Fibroblast of the aortic adventitia (primary cell): Measurements from ENCODE around the gene ADCY10. TPM values are rescaled to one million over a fixed set of nuclear protein-coding genes. Genes with fewer than 3 reads are reported as not detected.
A peak's percentile ranks its signal among the peaks of the same experiment; 100 is the strongest.

Experiments
- DNase-seq: peaks from one replicate; pipeline ENCODE4 v3.0.0-alpha.2; 2010; ENCODE audit warnings: low read depth
- H3K4me3 ChIP-seq: 2 replicates; pipeline ENCODE4 v1.5.1; 2011; ENCODE audit warnings: low read depth, mild to moderate bottlenecking, control low read depth, low read length, moderate library complexity
- CTCF ChIP-seq: IDR thresholded peaks from 2 replicates; pipeline ENCODE4 v1.5.1; 2011; ENCODE audit warnings: mild to moderate bottlenecking, low read length, control low read depth, inconsistent platforms; ENCODE audit not compliant: insufficient read depth
- total RNA-seq: library from RNA; depleted of rRNA; stranded (reverse); fragments of >200 nt; gene quantifications from 2 replicates; pipeline ENCODE4 v1.2.3, GENCODE V29; 2012; ENCODE audit warnings: low replicate concordance

The ADCY10 gene
- total RNA-seq, 1 donor = 0.09 TPM

GRCh38 chr1:167924543-167925231 is 10.8 kb upstream of the ADCY10 start:
- no peak for TF ChIP-seq CTCF

DNA sequence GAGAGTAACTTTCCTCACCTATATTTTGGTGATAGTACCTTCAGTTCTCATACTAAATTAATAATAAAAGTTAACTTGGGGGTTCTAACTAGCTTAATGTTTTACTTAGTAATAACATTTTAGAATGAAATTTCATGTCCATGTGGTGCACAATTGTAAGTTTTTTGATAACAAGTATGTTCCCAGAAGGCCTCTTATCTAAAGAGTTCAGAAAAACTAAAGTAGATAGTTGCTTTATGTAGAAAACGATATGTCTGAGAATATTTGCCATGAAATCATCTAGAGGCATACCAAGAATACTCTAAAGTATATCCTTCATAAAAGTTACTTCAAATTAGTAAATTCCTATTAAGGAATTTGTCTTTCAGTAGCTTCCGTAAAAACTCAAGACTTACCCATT is 10.2 kb upstream of the ADCY10 start:
- no peak overlapping the region for H3K4me3 ChIP-seq
- no peak for DNase-seq
- TF ChIP-seq CTCF = no peak

More at GRCh38 chr1:167924543-167925231, 10.8 kb upstream of the ADCY10 start:
- no peak overlapping the region for H3K4me3 ChIP-seq
- no peak for DNase-seq

DNA sequence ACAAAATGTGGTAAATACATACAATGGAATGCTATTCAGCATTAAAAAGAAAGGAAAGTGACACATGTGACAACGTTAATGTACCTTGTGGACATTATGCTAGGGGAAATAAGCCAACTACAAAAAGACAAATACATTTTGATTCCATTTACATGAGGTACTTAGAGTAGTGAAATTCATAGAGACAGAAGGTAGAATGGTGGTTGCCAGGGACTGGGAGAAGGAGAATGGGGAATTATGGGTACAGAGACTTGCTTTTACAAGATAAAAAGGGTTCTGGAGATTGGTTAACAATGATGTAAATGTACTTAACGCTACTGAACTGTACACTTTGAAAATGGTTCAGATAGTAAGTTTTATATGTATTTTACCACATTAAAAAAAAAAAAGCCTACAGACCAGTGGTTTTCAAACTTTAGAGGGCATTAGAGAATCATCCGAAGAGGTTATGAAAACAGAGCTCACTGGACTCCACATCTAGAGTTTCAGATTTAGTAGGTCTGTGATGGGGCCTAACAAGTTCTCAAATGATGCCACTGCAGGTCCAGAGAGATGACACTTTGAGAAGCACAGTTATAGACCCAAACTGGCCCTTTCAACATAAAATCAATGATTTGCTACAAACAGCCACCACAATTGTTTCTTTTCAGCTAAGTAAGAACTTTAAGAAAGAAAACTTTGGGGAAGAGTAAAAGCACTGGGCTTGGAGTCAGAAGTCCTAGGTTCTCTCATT is 9.6 kb upstream of the ADCY10 start:
- no peak for DNase-seq
- no peak overlapping the region for H3K4me3 ChIP-seq
- TF ChIP-seq CTCF = no peak

- no peak overlapping the region for H3K4me3 ChIP-seq
- DNase-seq = no peak
- no peak for TF ChIP-seq CTCF
Observed at GRCh38 chr1:167922611-167923074, 8.7 kb upstream of the ADCY10 start.

GRCh38 chr1:167922023-167922422 is 8.1 kb upstream of the ADCY10 start:
- no peak overlapping the region for H3K4me3 ChIP-seq
- no peak for TF ChIP-seq CTCF
- DNase-seq = peak; percentile 56

- TF ChIP-seq CTCF = no peak
- DNase-seq = no peak
- no peak overlapping the region for H3K4me3 ChIP-seq
Observed at GRCh38 chr1:167916766-167917511, 3.0 kb upstream of the ADCY10 start.
